Ascending aorta (tissue), 2 donors: ENCODE data around the gene CDCA8. TPM values are rescaled to one million over a fixed set of nuclear protein-coding genes. Genes with fewer than 3 reads are reported as not detected.

Experiments
- DNase-seq, 2 donors: peaks; one replicate each; pipeline ENCODE4 v3.0.0-alpha.2; 2019; ENCODE audit warnings: low spot score in 2 of 2
- H3K27ac ChIP-seq, 2 donors: fragments of 200-600 bp; sonication (generic); one replicate each; pipeline ENCODE4 v1.5.1; 2016 to 2017; ENCODE audit warnings: mild to moderate bottlenecking in 1 of 2
- H3K27me3 ChIP-seq: fragments of 200-600 bp; sonication (generic); one replicate; pipeline ENCODE4 v1.5.1; 2017
- H3K36me3 ChIP-seq, 2 donors: fragments of 200-600 bp; sonication (generic); one replicate each; pipeline ENCODE4 v1.5.1; 2016
- H3K4me1 ChIP-seq, 2 donors: fragments of 200-600 bp; sonication (generic); one replicate each; pipeline ENCODE4 v1.5.1; 2016 to 2017; ENCODE audit warnings: mild to moderate bottlenecking in 1 of 2
- H3K4me3 ChIP-seq, 2 donors: fragments of 200-600 bp; sonication (generic); one replicate each; pipeline ENCODE4 v1.5.1; 2016 to 2017; ENCODE audit warnings: mild to moderate bottlenecking in 1 of 2
- H3K9me3 ChIP-seq, 2 donors: fragments of 200-600 bp; sonication (generic); one replicate each; pipeline ENCODE4 v1.5.1; 2016
- CTCF ChIP-seq, 3 experiments: fragments of 200-600 bp in 2 of 3; fragments of 450-650 bp in 1 of 3; sonication (generic) in 2 of 3; IDR thresholded peaks; one replicate each; pipeline ENCODE4 v1.5.1; 2016 to 2019; ENCODE audit warnings: antibody characterized with exemption in 3 of 3, mild to moderate bottlenecking in 1 of 3, moderate library complexity in 1 of 3
- intact Hi-C: fragments of 100-400 bp; cut with DNase I; formaldehyde crosslinking; loops from one replicate; pipeline ENCODE4 v1.15.1; 2023
- total RNA-seq: library from RNA; depleted of rRNA; stranded (reverse); fragments of >200 nt; gene quantifications from one replicate; pipeline ENCODE4 v1.1.0, GENCODE V29; 2016

The CDCA8 gene
- 0.75 TPM for total RNA-seq

DNA sequence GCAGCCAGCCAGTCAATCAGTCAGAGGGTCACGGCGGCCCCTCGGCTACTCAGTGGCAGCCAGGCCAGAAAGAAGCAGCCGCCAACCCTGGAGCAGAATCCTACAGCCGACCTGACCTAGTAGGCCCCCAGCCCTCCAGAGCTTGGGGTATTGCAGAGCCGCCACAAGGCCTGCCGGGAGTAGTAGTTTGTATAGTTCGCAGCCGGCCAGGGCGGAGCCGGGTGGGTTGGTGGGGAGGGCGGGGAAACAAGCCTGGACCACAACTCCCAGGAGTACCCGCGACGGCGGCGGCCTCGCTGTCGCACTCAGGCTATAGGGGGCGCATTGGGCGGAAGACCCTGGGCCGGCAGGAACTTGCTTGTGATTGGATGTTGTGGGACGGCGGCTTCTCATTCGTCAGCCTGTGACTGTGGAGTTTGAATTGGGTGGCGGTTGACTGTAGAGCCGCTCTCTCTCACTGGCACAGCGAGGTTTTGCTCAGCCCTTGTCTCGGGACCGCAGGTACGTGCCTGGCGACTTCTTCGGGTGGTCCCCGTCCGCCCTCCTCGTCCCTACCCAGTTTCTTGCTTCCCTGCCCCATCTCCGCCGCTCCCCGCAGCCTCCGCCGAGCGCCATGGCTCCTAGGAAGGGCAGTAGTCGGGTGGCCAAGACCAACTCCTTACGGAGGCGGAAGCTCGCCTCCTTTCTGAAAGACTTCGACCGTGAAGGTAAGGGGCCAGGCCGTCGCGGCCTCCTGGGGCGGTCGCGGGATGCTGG lies at the start of gene CDCA8:
Gene CDCA8 (plus strand): TSS at position 439 of the 756 bp plus-strand sequence. CDS start 175 bp downstream, at position 614.
- no peaks in the 10 kb centered on the region for H3K27me3 ChIP-seq
- H3K4me3 ChIP-seq: peak within 1 kb of the TSS; percentile 72 to 80
- H3K27ac ChIP-seq: peak within 1 kb of the TSS; percentile 82 to 92
- H3K9me3 ChIP-seq: no peaks in the 10 kb centered on the region
- TF ChIP-seq CTCF (IDR thresholded peaks at IDR 0.05): peak; percentile 36 to 61 (median 54)
- intact Hi-C loops: loop anchor here (1.0 to 10.0 kb wide), 8 partner anchors 116 to 1607 kb away; partner anchors contain the start of genes ADPRS, DNALI1, FHL3 and MEAF6
- peaks cover 0 to 5% of the 10 kb centered on the region in 2 donors for H3K36me3 ChIP-seq
- peak; percentile 93 to 99 for DNase-seq
- H3K4me1 ChIP-seq: peaks cover 13 to 22% of the 10 kb centered on the region in 2 donors

- no peak for TF ChIP-seq CTCF (IDR thresholded peaks at IDR 0.05)
- intact Hi-C loops: no loop called here
- no peaks in the 10 kb centered on the region for H3K27me3 ChIP-seq
Observed at GRCh38 chr1:37647281-37647680, 45.0 kb upstream of the CDCA8 start.

DNA sequence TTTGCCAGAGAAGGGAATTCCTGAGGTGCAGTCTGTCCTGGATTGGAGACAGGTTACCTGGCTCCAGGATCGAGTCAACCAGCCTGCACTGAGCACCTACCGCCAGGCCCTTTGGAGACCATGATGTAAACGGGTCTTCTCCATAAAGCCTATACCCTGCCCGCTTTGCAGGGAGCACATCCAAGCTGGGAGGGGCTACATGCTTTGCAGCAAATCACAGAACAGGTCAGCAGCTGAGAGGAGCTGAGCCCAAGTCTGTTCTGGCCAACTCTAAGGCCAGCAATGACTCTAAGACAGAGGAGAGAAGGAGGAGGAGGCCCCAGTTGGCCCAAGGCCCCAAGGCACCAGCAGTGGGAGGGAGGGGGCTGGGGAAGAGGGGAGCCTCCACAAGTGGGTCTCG lies 42.1 kb upstream of the CDCA8 start:
- no peak overlapping the region for H3K27ac ChIP-seq
- H3K36me3 ChIP-seq: no peaks in the 10 kb centered on the region
- no peaks in the 10 kb centered on the region for H3K27me3 ChIP-seq
- H3K9me3 ChIP-seq: no peaks in the 10 kb centered on the region
- no peak for DNase-seq
- no peaks in the 10 kb centered on the region for H3K4me1 ChIP-seq
- TF ChIP-seq CTCF (IDR thresholded peaks at IDR 0.05): no peak
- H3K4me3 ChIP-seq: no peak overlapping the region
- intact Hi-C loops: no loop called here

More at GRCh38 chr1:37647281-37647680, 45.0 kb upstream of the CDCA8 start:
- Histone ChIP-seq H3K4me1 (no peaks in the 10 kb centered on the region), H3K36me3 (no peaks in the 10 kb centered on the region), H3K4me3 (no peak overlapping the region), H3K9me3 (peaks cover 0 to 3% of the 10 kb centered on the region in 2 donors), H3K27ac (no peak overlapping the region)
- DNase-seq: no peak

- Histone ChIP-seq H3K27me3 (no peaks in the 10 kb centered on the region), H3K27ac (no peak overlapping the region), H3K36me3 (no peaks in the 10 kb centered on the region), H3K9me3 (no peaks in the 10 kb centered on the region), H3K4me1 (no peaks in the 10 kb centered on the region), H3K4me3 (no peak overlapping the region)
- intact Hi-C loops: no loop called here
- TF ChIP-seq CTCF (IDR thresholded peaks at IDR 0.05): no peak
- DNase-seq: no peak
Observed at GRCh38 chr1:37650721-37651120, 41.6 kb upstream of the CDCA8 start.

- H3K27ac ChIP-seq: no peak overlapping the region
- H3K4me1 ChIP-seq: no peaks in the 10 kb centered on the region
- no peaks in the 10 kb centered on the region for H3K36me3 ChIP-seq
- DNase-seq: no peak
- intact Hi-C loops: no loop called here
- H3K27me3 ChIP-seq: no peaks in the 10 kb centered on the region
- H3K4me3 ChIP-seq: no peak overlapping the region
- no peaks in the 10 kb centered on the region for H3K9me3 ChIP-seq
- no peak for TF ChIP-seq CTCF (IDR thresholded peaks at IDR 0.05)
Observed at GRCh38 chr1:37651803-37652202, 40.5 kb upstream of the CDCA8 start.
